ENCODE results near the gene SLC40A1.
"Not testable (repeated sequence)": the region's sequence is repeated elsewhere in the genome, so short reads cannot be mapped to it uniquely, and the experiment has no call there.

SLC40A1 gene

GRCh38 chr2:189608795-189609422 is 28.3 kb upstream of the SLC40A1 start:
- Histone ChIP-seq H3K27ac (no peak overlapping the region), H3K9ac (ENCODE audit: insufficient read length) (no peak overlapping the region), H3K9me3 (ENCODE audit: low read depth, low read length) (no peaks in the 10 kb centered on the region), H3K4me3 (no peak overlapping the region), H3K36me3 (ENCODE audit: insufficient read depth, low read length) (no peaks in the 10 kb centered on the region)
- DNase-seq (ENCODE audit: low read depth, low spot score): no peak
- no peak for TF ChIP-seq POLR2AphosphoS5 (IDR thresholded peaks at IDR 0.05; ENCODE audit: borderline replicate concordance, low read depth, low read length)
- no peak for TF ChIP-seq FOXP2 (optimal IDR thresholded peaks at IDR 0.05; ENCODE audit: control extremely low read depth, extremely low read length, insufficient read depth)
- TF ChIP-seq EZH2 (IDR thresholded peaks at IDR 0.05): no peak

- no peak for TF ChIP-seq POLR2AphosphoS5 (IDR thresholded peaks at IDR 0.05; ENCODE audit: borderline replicate concordance, low read depth, low read length)
- no peak for TF ChIP-seq EZH2 (IDR thresholded peaks at IDR 0.05)
- no peak for TF ChIP-seq FOXP2 (optimal IDR thresholded peaks at IDR 0.05; ENCODE audit: control extremely low read depth, extremely low read length, insufficient read depth)
- H3K4me3 ChIP-seq: no peak overlapping the region
- no peaks in the 10 kb centered on the region for H3K9me3 ChIP-seq (ENCODE audit: low read depth, low read length)
- DNase-seq (ENCODE audit: low read depth, low spot score): no peak
- no peaks in the 10 kb centered on the region for H3K36me3 ChIP-seq (ENCODE audit: insufficient read depth, low read length)
- H3K27ac ChIP-seq: no peak overlapping the region
- H3K9ac ChIP-seq (ENCODE audit: insufficient read length): no peak overlapping the region
Measured at GRCh38 chr2:189608170-189608569, 27.6 kb upstream of the SLC40A1 start.

GRCh38 chr2:189602233-189602632 is 21.6 kb upstream of the SLC40A1 start:
- no peak overlapping the region for H3K9ac ChIP-seq (ENCODE audit: insufficient read length)
- DNase-seq (ENCODE audit: low read depth, low spot score): no peak
- no peaks in the 10 kb centered on the region for H3K36me3 ChIP-seq (ENCODE audit: insufficient read depth, low read length)
- no peak overlapping the region for H3K4me3 ChIP-seq
- H3K27ac ChIP-seq: no peak overlapping the region
- no peaks in the 10 kb centered on the region for H3K9me3 ChIP-seq (ENCODE audit: low read depth, low read length)
- no peak for TF ChIP-seq FOXP2 (optimal IDR thresholded peaks at IDR 0.05; ENCODE audit: control extremely low read depth, extremely low read length, insufficient read depth)
- no peak for TF ChIP-seq EZH2 (IDR thresholded peaks at IDR 0.05)
- TF ChIP-seq POLR2AphosphoS5 (IDR thresholded peaks at IDR 0.05; ENCODE audit: borderline replicate concordance, low read depth, low read length): no peak

- not testable (repeated sequence) for H3K9me3 ChIP-seq (ENCODE audit: low read depth, low read length); H3K27ac ChIP-seq; DNase-seq (ENCODE audit: low read depth, low spot score); H3K36me3 ChIP-seq (ENCODE audit: insufficient read depth, low read length); H3K9ac ChIP-seq (ENCODE audit: insufficient read length); H3K4me3 ChIP-seq
Measured at GRCh38 chr2:189601652-189602051, 21.1 kb upstream of the SLC40A1 start.

- Histone ChIP-seq H3K27ac (no peak overlapping the region), H3K4me3 (no peak overlapping the region), H3K9me3 (ENCODE audit: low read depth, low read length) (no peaks in the 10 kb centered on the region), H3K36me3 (ENCODE audit: insufficient read depth, low read length) (no peaks in the 10 kb centered on the region), H3K9ac (ENCODE audit: insufficient read length) (no peak overlapping the region)
- DNase-seq (ENCODE audit: low read depth, low spot score): no peak
- no peak for TF ChIP-seq EZH2 (IDR thresholded peaks at IDR 0.05)
- no peak for TF ChIP-seq FOXP2 (optimal IDR thresholded peaks at IDR 0.05; ENCODE audit: control extremely low read depth, extremely low read length, insufficient read depth)
- TF ChIP-seq POLR2AphosphoS5 (IDR thresholded peaks at IDR 0.05; ENCODE audit: borderline replicate concordance, low read depth, low read length): no peak
Measured at GRCh38 chr2:189601043-189601442, 20.5 kb upstream of the SLC40A1 start.

GRCh38 chr2:189599245-189599644 is 18.7 kb upstream of the SLC40A1 start:
- Histone ChIP-seq H3K27ac (no peak overlapping the region), H3K36me3 (ENCODE audit: insufficient read depth, low read length) (no peaks in the 10 kb centered on the region), H3K9ac (ENCODE audit: insufficient read length) (no peak overlapping the region), H3K9me3 (ENCODE audit: low read depth, low read length) (no peaks in the 10 kb centered on the region), H3K4me3 (no peak overlapping the region)
- no peak for TF ChIP-seq POLR2AphosphoS5 (IDR thresholded peaks at IDR 0.05; ENCODE audit: borderline replicate concordance, low read depth, low read length)
- TF ChIP-seq FOXP2 (optimal IDR thresholded peaks at IDR 0.05; ENCODE audit: control extremely low read depth, extremely low read length, insufficient read depth): no peak
- no peak for DNase-seq (ENCODE audit: low read depth, low spot score)

- Histone ChIP-seq H3K9me3 (ENCODE audit: low read depth, low read length) (no peaks in the 10 kb centered on the region), H3K36me3 (ENCODE audit: insufficient read depth, low read length) (no peaks in the 10 kb centered on the region), H3K27ac (no peak overlapping the region), H3K9ac (ENCODE audit: insufficient read length) (no peak overlapping the region), H3K4me3 (no peak overlapping the region)
- no peak for DNase-seq (ENCODE audit: low read depth, low spot score)
- TF ChIP-seq POLR2AphosphoS5 (IDR thresholded peaks at IDR 0.05; ENCODE audit: borderline replicate concordance, low read depth, low read length) (no peak), EZH2 (IDR thresholded peaks at IDR 0.05) (no peak), FOXP2 (optimal IDR thresholded peaks at IDR 0.05; ENCODE audit: control extremely low read depth, extremely low read length, insufficient read depth) (no peak)
Measured at GRCh38 chr2:189595417-189595816, 14.8 kb upstream of the SLC40A1 start.

GRCh38 chr2:189594305-189594704 is 13.7 kb upstream of the SLC40A1 start:
- Histone ChIP-seq H3K9ac (ENCODE audit: insufficient read length) (no peak overlapping the region), H3K27ac (no peak overlapping the region), H3K4me3 (no peak overlapping the region), H3K36me3 (ENCODE audit: insufficient read depth, low read length) (no peaks in the 10 kb centered on the region), H3K9me3 (ENCODE audit: low read depth, low read length) (no peaks in the 10 kb centered on the region)
- DNase-seq (ENCODE audit: low read depth, low spot score): no peak
- TF ChIP-seq POLR2AphosphoS5 (IDR thresholded peaks at IDR 0.05; ENCODE audit: borderline replicate concordance, low read depth, low read length) (no peak), EZH2 (IDR thresholded peaks at IDR 0.05) (no peak), FOXP2 (optimal IDR thresholded peaks at IDR 0.05; ENCODE audit: control extremely low read depth, extremely low read length, insufficient read depth) (no peak)

GRCh38 chr2:189593115-189593514 is 12.5 kb upstream of the SLC40A1 start:
- Histone ChIP-seq H3K9me3 (ENCODE audit: low read depth, low read length) (no peaks in the 10 kb centered on the region), H3K9ac (ENCODE audit: insufficient read length) (no peak overlapping the region), H3K4me3 (no peak overlapping the region), H3K36me3 (ENCODE audit: insufficient read depth, low read length) (no peaks in the 10 kb centered on the region), H3K27ac (no peak overlapping the region)
- no peak for DNase-seq (ENCODE audit: low read depth, low spot score)
- no peak for TF ChIP-seq FOXP2 (optimal IDR thresholded peaks at IDR 0.05; ENCODE audit: control extremely low read depth, extremely low read length, insufficient read depth)
- TF ChIP-seq POLR2AphosphoS5 (IDR thresholded peaks at IDR 0.05; ENCODE audit: borderline replicate concordance, low read depth, low read length): no peak
- no peak for TF ChIP-seq EZH2 (IDR thresholded peaks at IDR 0.05)
